Kidney (tissue), 14 donors: ENCODE measurements around the gene AK1. TPM values are rescaled to one million over a fixed set of nuclear protein-coding genes. Genes with fewer than 3 reads are reported as not detected.

ENCODE experiments used
- DNase-seq, 5 donors: peaks; one replicate each; pipeline ENCODE4 v3.0.0-alpha.2; 2013 to 2020
- FAIRE-seq: peaks from 2 replicates; lab custom pipeline; 2012; peaks lifted over from hg19 to GRCh38; lab: Jason Lieb, UNC
- H3K27ac ChIP-seq, 2 donors: one replicate each; pipeline ENCODE4 v1.7.0; 2013; ENCODE audit warnings: low read depth in 2 of 2, low read length in 2 of 2, inconsistent platforms in 1 of 2
- H3K27me3 ChIP-seq: one replicate; pipeline ENCODE4 v1.7.1; 2013; ENCODE audit warnings: low read length, inconsistent platforms; ENCODE audit not compliant: control insufficient read depth, insufficient read depth
- H3K36me3 ChIP-seq, 3 donors: one replicate each; pipeline versions ENCODE4 v1.7.0 to v1.7.1; 2013; ENCODE audit warnings: low read length in 3 of 3, control low read depth in 1 of 3, inconsistent platforms in 1 of 3; ENCODE audit not compliant: insufficient read depth in 3 of 3, control insufficient read depth in 2 of 3
- H3K4me1 ChIP-seq, 3 donors: one replicate each; pipeline versions ENCODE4 v1.7.0 to v1.7.1; 2013; ENCODE audit warnings: low read length in 3 of 3, inconsistent platforms in 1 of 3, low read depth in 1 of 3; ENCODE audit not compliant: control insufficient read depth in 2 of 3, insufficient read depth in 2 of 3
- H3K4me3 ChIP-seq, 3 donors: one replicate each; pipeline versions ENCODE4 v1.7.0 to v1.8.1; 2013; ENCODE audit warnings: low read length in 3 of 3, control low read depth in 1 of 3, inconsistent platforms in 1 of 3
- H3K9ac ChIP-seq, 3 donors: one replicate each; pipeline versions ENCODE4 v1.7.0 to v1.7.1; 2013; ENCODE audit warnings: low read length in 3 of 3, control low read depth in 1 of 3, inconsistent platforms in 1 of 3
- H3K9me3 ChIP-seq, 3 donors: one replicate each; pipeline versions ENCODE4 v1.7.0 to v1.7.1; 2013; ENCODE audit warnings: low read length in 3 of 3, control low read depth in 1 of 3, inconsistent platforms in 1 of 3; ENCODE audit not compliant: control insufficient read depth in 2 of 3, insufficient read depth in 1 of 3
- CTCF ChIP-seq: IDR thresholded peaks from 3 replicates; pipeline ENCODE4 v1.5.1; 2012; ENCODE audit warnings: mild to moderate bottlenecking, moderate library complexity, borderline replicate concordance; ENCODE audit not compliant: insufficient read depth; ENCODE audit errors: extremely low read depth
- intact Hi-C: fragments of 100-400 bp; cut with DNase I; formaldehyde crosslinking; loops from one replicate; pipeline ENCODE4 v1.11.1; 2022
- polyA plus RNA-seq: library from polyadenylated mRNA; stranded (reverse); fragments of 350-450 nt; fragmentation: Illumina TruSeq; extraction: RNeasy Lipid Tissue Mini Kit (QIAGEN cat#74804); gene quantifications from one replicate; pipeline ENCODE4 v1.2.3, GENCODE V29; 2014; ENCODE audit warnings: low read depth, low replicate concordance; ENCODE audit not compliant: insufficient read depth
- total RNA-seq: library from RNA; stranded (reverse); fragmentation: NEBNext Ultra II Directional; extraction: Animal tissue kit (Norgen Biotek cat#: 25700); gene quantifications from one replicate; pipeline ENCODE4 v1.2.1, GENCODE V29; 2021
- donor health status: control.
- donor health status: control.
- donor health status: control.
- donor health status: control.
- donor health status: control.
- donor health status: DM: yes; HTN: yes; CAD: no.
- donor health status: Normal renal cell carcinoma (clear cell type).

The AK1 gene
- total and polyA plus RNA-seq, 2 donors from 2014 or later: 77.9 to 185 TPM

GRCh38 chr9:127876764-127877562 lies 512 bp downstream of the AK1 start:
- Histone ChIP-seq H3K4me1 (peaks cover 0 to 20% (median 8%) of the 10 kb centered on the region in 3 donors), H3K4me3 (peak overlapping the region; percentile 36 to 77 (median 75)), H3K27ac (no peak overlapping the region), H3K36me3 (no peaks in the 10 kb centered on the region), H3K9ac (peak overlapping the region in 2 of 3 donors; percentile 39 to 75), H3K27me3 (no peaks in the 10 kb centered on the region), H3K9me3 (no peaks in the 10 kb centered on the region)
- no peak for TF ChIP-seq CTCF
- intact Hi-C loops: no loop called here
- DNase-seq: peak in 1 of 5 donors; percentile 69
- no peak for FAIRE-seq

DNA sequence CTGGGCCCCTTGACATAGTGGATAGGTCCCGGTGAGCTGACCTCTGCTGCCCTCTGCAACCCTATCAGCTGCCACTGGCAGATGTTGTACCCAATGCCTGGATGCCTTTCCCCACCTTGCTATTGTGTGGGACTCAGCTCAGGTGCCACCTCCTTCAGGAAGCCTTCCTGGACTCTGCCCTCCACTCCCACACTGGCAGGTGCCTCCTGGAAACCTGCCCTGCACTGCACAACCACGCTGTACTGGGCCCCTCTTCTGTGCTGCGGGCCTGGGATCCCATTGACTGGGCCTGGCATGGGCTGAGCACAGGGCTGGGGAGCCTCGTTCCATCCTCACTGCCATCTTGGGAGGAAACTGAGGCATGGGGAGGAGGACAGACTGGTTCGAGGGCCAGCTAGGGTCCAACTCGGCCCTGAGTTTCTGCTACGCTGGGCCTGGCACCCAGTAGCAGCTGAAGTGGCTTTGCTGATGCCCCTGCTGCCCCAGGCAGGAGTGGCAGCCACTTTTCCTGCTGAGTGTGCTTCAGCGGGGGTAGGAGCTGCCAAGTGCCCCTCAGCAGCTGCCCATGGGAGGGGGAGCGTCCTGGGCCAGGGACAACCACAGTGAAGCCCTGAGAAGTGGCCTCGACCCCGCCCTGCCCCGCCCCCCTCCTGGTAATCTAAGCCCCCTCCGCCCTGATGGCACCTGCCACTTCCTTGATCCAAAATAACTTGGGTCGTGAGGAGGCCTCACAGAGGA lies 1.3 kb downstream of the AK1 start:
- no peaks in the 10 kb centered on the region for H3K9me3 ChIP-seq
- intact Hi-C loops: no loop called here
- no peak overlapping the region for H3K27ac ChIP-seq
- H3K9ac ChIP-seq: no peak overlapping the region
- H3K36me3 ChIP-seq: no peaks in the 10 kb centered on the region
- TF ChIP-seq CTCF: no peak
- H3K27me3 ChIP-seq: no peaks in the 10 kb centered on the region
- H3K4me1 ChIP-seq: peaks cover 0 to 20% (median 8%) of the 10 kb centered on the region in 3 donors
- no peak overlapping the region for H3K4me3 ChIP-seq
- DNase-seq (peak in 1 of 5 donors; percentile 59), FAIRE-seq (no peak)

DNA sequence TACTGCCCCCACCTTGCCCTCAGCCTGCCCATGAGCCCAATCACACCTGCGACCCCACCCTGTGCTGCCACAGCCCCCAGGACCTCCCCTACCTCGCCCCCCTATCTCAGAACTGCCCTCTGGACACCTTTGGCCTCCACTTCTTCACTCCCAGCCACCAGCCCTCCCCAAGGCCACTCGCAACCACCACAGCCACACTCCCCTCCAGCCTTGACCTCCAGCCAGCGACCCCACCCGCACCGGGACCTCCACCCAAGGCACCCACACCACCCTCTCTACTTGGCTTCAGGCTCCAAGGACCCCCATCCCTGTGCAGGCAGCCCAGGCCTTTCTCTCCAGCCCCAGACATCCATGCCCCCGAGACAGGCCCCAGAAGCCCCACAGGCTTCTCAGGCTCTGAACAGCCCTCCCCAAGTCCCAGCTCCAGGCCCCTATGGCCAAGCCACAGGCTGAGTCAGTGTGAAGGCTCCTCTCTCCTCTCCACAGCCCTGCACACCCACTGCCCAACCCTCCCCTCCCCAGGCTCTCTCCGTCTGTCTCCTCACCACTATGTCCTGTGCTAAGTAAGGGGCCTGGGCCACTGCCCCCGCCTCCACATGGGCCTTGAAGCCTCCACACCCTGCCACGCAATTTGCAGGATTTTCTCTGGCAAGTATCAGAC lies 2.0 kb downstream of the AK1 start:
- no peak overlapping the region for H3K9ac ChIP-seq
- peak in 2 of 5 donors; percentile 40 to 48 for DNase-seq
- peaks cover 0 to 3% (median 0%) of the 10 kb centered on the region in 3 donors for H3K36me3 ChIP-seq
- FAIRE-seq: no peak
- intact Hi-C loops: no loop called here
- no peaks in the 10 kb centered on the region for H3K9me3 ChIP-seq
- TF ChIP-seq CTCF: no peak
- H3K4me1 ChIP-seq: peaks cover 0 to 20% (median 8%) of the 10 kb centered on the region in 3 donors
- H3K27me3 ChIP-seq: no peaks in the 10 kb centered on the region
- H3K4me3 ChIP-seq: no peak overlapping the region
- H3K27ac ChIP-seq: no peak overlapping the region
